RWPE2 (cell line): ENCODE results near the gene NONO.
A peak's percentile ranks its signal among the peaks of the same experiment; 100 is the strongest.
"Not testable (repeated sequence)": the region's sequence is repeated elsewhere in the genome, so short reads cannot be mapped to it uniquely, and the experiment has no call there.

ENCODE experiments used
- ATAC-seq: fragments of 200-7000 bp; cut with Tn5 transposase; 3 replicates; pipeline ENCODE4 v1.9.1; 2021; ENCODE audit warnings: low read depth
- DNase-seq: peaks from one replicate; pipeline ENCODE4 v3.0.0-alpha.2; 2020; ENCODE audit warnings: low spot score
- H3K27ac ChIP-seq: fragments of 450-650 bp; 2 replicates; pipeline ENCODE4 v1.5.1; 2017; ENCODE audit warnings: mild to moderate bottlenecking; ENCODE audit not compliant: poor library complexity, severe bottlenecking
- H3K27me3 ChIP-seq: fragments of 250-450 bp; sonication (Bioruptor Pico); 2 replicates; pipeline ENCODE4 v1.5.1; 2021; ENCODE audit warnings: mild to moderate bottlenecking, moderate library complexity; ENCODE audit not compliant: insufficient read depth, poor library complexity, severe bottlenecking
- H3K36me3 ChIP-seq: fragments of 250-450 bp; sonication (Bioruptor Pico); 2 replicates; pipeline ENCODE4 v1.5.1; 2020; ENCODE audit warnings: low read depth, mild to moderate bottlenecking, moderate library complexity
- H3K4me1 ChIP-seq: fragments of 250-450 bp; sonication (Bioruptor Pico); 2 replicates; pipeline ENCODE4 v1.5.1; 2021; ENCODE audit warnings: mild to moderate bottlenecking, moderate library complexity; ENCODE audit not compliant: insufficient read depth, poor library complexity, severe bottlenecking
- H3K4me3 ChIP-seq: fragments of 250-450 bp; sonication (Bioruptor Pico); 2 replicates; pipeline ENCODE4 v1.5.1; 2021; ENCODE audit warnings: mild to moderate bottlenecking, moderate library complexity; ENCODE audit not compliant: severe bottlenecking
- H3K9me3 ChIP-seq: fragments of 250-450 bp; sonication (Bioruptor Pico); 2 replicates; pipeline ENCODE4 v1.5.1; 2021; ENCODE audit warnings: mild to moderate bottlenecking, moderate library complexity; ENCODE audit not compliant: severe bottlenecking
- TF ChIP-seq, protein P1 (sequence below): fragments of 450-650 bp; IDR thresholded peaks from one replicate; pipeline ENCODE4 v1.5.1; 2017; ENCODE audit warnings: mild to moderate bottlenecking, moderate library complexity; ENCODE audit not compliant: poor library complexity, severe bottlenecking

The NONO gene

DNA sequence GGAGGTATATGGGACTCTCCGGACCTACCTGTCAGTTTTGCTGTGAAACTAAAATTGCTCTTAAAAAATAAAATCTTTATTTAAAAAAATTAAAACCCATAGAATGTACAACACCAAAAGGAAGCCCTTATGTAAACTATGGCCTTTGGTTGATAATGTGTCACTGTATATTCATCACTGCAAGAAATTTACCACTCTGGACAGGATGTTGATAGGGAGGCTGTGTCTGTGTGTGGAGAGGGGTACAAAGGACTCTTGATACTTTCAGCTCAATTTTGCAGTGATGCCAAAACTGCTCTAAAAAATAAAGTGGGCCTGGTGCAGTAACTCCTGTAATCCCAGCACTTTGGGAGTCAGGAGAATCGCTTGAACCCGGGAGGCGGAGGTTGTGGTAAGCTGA lies 26.6 kb upstream of the NONO start:
- no peak for DNase-seq

DNA sequence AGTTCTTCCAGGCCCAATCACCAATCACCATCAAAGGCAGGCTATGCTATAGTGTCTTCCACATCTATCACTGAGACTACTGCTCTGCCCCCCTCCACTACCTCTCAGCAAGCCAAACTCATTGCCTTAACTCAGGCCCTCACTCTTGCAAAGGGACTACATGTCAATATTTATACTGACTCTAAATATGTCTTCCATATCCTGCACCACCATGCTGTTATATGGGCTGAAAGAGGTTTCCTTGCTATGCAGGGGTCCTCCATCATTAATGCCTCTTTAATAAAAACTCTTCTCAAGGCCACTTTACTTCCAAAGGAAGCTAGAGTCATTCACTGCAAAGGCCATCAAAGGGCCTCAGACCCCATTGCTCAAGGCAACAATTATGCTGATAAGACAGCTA lies 14.8 kb upstream of the NONO start:
- not testable (repeated sequence) for H3K27me3 ChIP-seq, H3K4me1 ChIP-seq, H3K36me3 ChIP-seq, H3K27ac ChIP-seq, H3K4me3 ChIP-seq, H3K9me3 ChIP-seq, ATAC-seq, DNase-seq

More for the DNA sequence above, 26.6 kb upstream of the NONO start:
- no peak overlapping the region for H3K27ac ChIP-seq
- TF ChIP-seq, protein P1, sequence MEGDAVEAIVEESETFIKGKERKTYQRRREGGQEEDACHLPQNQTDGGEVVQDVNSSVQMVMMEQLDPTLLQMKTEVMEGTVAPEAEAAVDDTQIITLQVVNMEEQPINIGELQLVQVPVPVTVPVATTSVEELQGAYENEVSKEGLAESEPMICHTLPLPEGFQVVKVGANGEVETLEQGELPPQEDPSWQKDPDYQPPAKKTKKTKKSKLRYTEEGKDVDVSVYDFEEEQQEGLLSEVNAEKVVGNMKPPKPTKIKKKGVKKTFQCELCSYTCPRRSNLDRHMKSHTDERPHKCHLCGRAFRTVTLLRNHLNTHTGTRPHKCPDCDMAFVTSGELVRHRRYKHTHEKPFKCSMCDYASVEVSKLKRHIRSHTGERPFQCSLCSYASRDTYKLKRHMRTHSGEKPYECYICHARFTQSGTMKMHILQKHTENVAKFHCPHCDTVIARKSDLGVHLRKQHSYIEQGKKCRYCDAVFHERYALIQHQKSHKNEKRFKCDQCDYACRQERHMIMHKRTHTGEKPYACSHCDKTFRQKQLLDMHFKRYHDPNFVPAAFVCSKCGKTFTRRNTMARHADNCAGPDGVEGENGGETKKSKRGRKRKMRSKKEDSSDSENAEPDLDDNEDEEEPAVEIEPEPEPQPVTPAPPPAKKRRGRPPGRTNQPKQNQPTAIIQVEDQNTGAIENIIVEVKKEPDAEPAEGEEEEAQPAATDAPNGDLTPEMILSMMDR, result no peak
- ATAC-seq, result no peak
- no peaks in the 10 kb centered on the region for H3K36me3 ChIP-seq
- no peaks in the 10 kb centered on the region for H3K4me1 ChIP-seq
- no peak overlapping the region for H3K4me3 ChIP-seq
- no peaks in the 10 kb centered on the region for H3K27me3 ChIP-seq
- no peaks in the 10 kb centered on the region for H3K9me3 ChIP-seq

DNA sequence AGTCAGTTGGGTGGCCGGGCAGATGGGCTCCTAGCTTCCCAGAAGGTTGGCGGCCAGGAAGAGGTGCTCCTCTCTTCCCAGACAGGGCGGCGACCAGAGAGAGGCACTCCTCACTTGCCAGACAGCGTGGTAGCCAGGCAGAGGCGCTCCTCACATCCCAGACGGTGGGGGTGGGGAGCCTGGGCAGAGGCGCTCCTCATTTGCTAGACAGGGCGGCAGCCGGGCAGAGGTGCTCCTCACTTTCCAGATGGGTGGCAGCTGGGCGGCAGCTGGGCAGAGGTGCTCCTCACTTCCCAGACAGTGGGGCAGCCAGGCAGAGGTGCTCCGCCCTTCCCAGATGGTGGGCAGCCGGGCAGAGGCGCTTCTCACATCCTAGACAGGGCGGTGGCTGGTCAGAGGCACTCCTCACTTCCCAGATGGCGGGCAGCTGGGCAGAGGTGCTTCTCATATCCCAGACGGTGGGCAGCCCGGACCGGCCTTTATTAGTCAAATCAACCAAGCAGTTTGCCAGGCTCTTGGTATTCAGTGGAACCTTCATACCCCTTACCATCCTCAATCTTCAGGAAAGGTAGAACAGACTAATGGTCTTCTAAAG lies 13.5 kb upstream of the NONO start:
- no peaks in the 10 kb centered on the region for H3K4me1 ChIP-seq
- TF ChIP-seq, protein P1, result no peak
- H3K4me3 ChIP-seq, result no peak overlapping the region
- DNase-seq (no peak), ATAC-seq (no peak)
- H3K27ac ChIP-seq, result no peak overlapping the region
- H3K36me3 ChIP-seq, result no peaks in the 10 kb centered on the region
- no peaks in the 10 kb centered on the region for H3K27me3 ChIP-seq
- H3K9me3 ChIP-seq, result no peaks in the 10 kb centered on the region

DNA sequence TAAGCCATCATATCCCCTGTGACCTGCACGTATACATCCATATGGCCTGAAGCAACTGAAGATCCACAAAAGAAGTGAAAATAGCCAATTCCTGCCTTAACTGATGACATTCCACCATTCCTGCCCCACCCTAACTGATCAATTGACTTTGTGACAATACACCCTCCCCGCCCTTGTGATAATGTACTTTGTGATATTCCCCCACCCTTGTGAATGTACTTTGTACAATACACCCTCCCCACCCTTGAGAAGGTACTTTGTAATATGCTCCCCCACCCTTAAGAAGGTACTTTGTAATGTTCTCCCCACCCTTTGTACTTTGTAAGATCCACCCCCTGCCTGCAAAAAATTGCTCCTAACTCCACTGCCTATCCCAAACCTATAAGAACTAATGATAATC lies 11.1 kb upstream of the NONO start:
- not testable (repeated sequence) for H3K36me3 ChIP-seq, H3K27me3 ChIP-seq, ATAC-seq, H3K4me3 ChIP-seq, DNase-seq, H3K9me3 ChIP-seq, H3K4me1 ChIP-seq, H3K27ac ChIP-seq

DNA sequence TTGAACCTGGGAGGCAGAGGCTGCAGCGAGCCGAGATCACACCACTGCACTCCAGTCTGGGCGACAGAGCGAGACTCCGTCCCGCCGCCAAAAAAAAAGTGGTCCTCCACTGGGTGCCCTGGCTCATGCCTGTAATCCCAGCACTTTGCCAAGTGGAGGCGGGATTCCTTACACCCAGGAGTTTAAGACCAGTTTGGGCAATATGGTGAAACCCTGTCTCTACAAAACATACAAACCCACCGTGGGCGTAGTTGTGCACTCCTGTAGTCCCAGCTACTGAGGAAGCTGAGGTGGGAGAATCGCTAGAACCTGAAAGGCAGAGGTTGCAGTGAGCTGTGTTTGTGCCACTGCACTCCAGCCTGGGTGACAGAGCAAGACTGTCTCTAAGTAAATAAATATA lies 2.1 kb upstream of the NONO start:
- ATAC-seq, result not testable (repeated sequence)

DNA sequence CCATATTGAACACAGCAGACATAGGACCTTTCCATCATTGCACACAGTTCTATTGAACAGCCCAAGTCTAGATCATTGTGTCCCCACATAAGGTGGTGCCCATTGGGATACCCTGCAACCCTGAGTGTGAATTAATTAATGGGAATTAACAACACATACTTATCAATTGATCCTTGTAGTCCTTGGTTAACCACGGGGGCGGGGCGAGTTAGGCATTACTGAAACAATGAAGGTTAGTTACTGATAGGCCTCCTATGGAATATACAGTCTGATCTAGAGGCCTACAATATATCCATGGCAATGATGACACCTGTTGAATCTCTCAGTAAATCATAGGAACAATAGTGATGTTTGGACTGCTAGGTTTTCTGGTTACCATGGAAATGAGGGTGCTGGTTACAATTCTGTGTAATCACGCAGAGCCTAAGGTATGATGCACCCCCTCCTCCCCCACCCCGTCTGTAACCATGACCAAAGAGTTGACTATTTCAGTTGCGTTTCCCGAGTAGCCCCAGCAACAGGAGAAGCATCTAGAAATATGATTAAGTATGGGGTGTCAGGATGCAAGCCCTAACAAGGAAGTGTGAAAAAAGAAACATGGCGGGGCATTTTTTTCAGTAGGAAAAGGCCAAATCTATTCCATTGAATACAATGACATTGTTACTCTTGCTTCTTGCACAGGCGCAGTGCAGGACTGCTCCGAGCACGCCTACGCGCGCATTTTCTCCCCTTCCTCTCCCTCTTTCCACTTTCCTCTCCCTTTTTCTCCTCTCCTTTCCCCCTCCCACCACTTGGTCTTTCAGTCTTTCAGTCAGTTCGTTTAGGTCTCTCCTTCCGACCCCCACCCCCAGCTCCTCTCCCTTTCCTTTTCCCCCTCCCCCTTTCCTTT lies 677 bp upstream of the NONO start:
- H3K4me3 ChIP-seq, result peak overlapping the region; percentile 48
- peaks cover 5% of the 10 kb centered on the region for H3K4me1 ChIP-seq
- no peaks in the 10 kb centered on the region for H3K27me3 ChIP-seq
- no peaks in the 10 kb centered on the region for H3K9me3 ChIP-seq
- peaks cover 33% of the 10 kb centered on the region for H3K36me3 ChIP-seq
- TF ChIP-seq, protein P1, result no peak
- H3K27ac ChIP-seq, result peak overlapping the region; percentile 70
- ATAC-seq, result peak; percentile 62
- no peak for DNase-seq

More for the DNA sequence above, 2.1 kb upstream of the NONO start:
- H3K4me3 ChIP-seq, H3K4me1 ChIP-seq, H3K27ac ChIP-seq, H3K9me3 ChIP-seq, DNase-seq, H3K27me3 ChIP-seq: not testable (repeated sequence)
- H3K36me3 ChIP-seq, result peaks cover 22% of the 10 kb centered on the region
